ENCODE results near the gene INSYN2B. TPM values are rescaled to one million over a fixed set of nuclear protein-coding genes. Genes with fewer than 3 reads are reported as not detected.

Gene INSYN2B
- total RNA-seq, 3 donors from 2014 or later (not counting 1 experiment from before 2014, with no cell fraction given): not detected

DNA sequence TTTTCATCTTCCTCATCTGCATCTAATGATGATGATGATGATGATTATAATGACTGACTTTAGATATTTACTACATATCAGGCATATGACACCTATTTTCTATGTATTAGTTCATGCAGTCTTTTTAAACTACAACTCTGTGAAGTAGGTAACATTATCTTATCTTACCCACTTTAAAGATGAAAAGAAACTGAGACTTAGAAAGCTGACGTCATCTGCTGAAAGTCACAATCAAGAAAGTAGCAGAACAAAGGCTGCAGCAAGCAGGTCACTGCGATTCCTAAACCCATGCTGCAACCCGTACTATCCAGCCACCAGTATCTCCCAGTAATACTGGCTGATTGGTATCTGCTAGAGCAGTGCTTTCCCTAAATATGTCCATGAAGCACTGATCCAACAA is 40.1 kb upstream of the INSYN2B start:
- intact Hi-C loops (cut with micrococcal nuclease): no loop called here
- H3K36me3 ChIP-seq (ENCODE audit: control insufficient read depth, insufficient read depth, low read length): peaks cover 71% of the 10 kb centered on the region
- 96% methylated on average over 3 of the region's 3 CpGs for WGBS (ENCODE audit: insufficient coverage)
- no peak overlapping the region for H3K4me3 ChIP-seq (ENCODE audit: low read length)
- peak overlapping the region in 1 of 2 donors; percentile 0 for H3K27ac Mint-ChIP-seq
- H3K36me3 Mint-ChIP-seq: peaks cover 17% of the 10 kb centered on the region
- H3K4me1 Mint-ChIP-seq: no peaks in the 10 kb centered on the region
- TF ChIP-seq, protein P1, sequence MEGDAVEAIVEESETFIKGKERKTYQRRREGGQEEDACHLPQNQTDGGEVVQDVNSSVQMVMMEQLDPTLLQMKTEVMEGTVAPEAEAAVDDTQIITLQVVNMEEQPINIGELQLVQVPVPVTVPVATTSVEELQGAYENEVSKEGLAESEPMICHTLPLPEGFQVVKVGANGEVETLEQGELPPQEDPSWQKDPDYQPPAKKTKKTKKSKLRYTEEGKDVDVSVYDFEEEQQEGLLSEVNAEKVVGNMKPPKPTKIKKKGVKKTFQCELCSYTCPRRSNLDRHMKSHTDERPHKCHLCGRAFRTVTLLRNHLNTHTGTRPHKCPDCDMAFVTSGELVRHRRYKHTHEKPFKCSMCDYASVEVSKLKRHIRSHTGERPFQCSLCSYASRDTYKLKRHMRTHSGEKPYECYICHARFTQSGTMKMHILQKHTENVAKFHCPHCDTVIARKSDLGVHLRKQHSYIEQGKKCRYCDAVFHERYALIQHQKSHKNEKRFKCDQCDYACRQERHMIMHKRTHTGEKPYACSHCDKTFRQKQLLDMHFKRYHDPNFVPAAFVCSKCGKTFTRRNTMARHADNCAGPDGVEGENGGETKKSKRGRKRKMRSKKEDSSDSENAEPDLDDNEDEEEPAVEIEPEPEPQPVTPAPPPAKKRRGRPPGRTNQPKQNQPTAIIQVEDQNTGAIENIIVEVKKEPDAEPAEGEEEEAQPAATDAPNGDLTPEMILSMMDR (IDR thresholded peaks at IDR 0.05): no peak
- DNase-seq (no peak), ATAC-seq (no peak)
- H3K4me3 Mint-ChIP-seq: no peak overlapping the region
- no peak overlapping the region for H3K27ac ChIP-seq (ENCODE audit: low read length)
- H3K9me3 Mint-ChIP-seq: no peaks in the 10 kb centered on the region
- no peaks in the 10 kb centered on the region for H3K27me3 ChIP-seq (ENCODE audit: control insufficient read depth, insufficient read depth, low read length)
- H3K27me3 Mint-ChIP-seq (ENCODE audit: low read depth in 2 of 2): no peaks in the 10 kb centered on the region
- no peaks in the 10 kb centered on the region for H3K9me3 ChIP-seq (ENCODE audit: control insufficient read depth, insufficient read depth, low read length)
- no peaks in the 10 kb centered on the region for H3K4me1 ChIP-seq (ENCODE audit: control insufficient read depth, insufficient read depth, low read length)

DNA sequence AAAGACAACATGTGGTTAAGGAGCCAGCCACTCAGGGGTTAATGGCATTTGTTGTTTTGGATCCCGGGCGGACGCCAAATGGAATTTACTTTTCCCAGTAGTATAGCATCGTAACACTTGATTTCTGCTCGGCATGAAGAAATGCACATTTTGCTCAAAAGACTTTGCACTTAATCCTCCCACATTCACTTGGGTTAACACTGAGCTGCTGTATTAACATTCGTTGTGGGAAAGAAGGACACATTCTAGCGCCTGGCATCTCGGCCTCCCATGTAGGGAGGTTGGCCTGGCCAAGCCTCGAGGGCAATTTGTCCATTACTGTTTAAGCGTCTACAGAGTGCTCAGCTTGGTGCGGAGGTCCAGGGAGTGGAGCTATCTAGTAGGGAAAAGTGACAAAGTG is 32.3 kb upstream of the INSYN2B start:
- H3K36me3 Mint-ChIP-seq: peaks cover 8% of the 10 kb centered on the region
- H3K4me1 Mint-ChIP-seq: peaks cover 0 to 4% of the 10 kb centered on the region in 2 donors
- DNase-seq: no peak
- Histone ChIP-seq H3K4me3 (ENCODE audit: low read length) (no peak overlapping the region), H3K9me3 (ENCODE audit: control insufficient read depth, insufficient read depth, low read length) (no peaks in the 10 kb centered on the region), H3K27ac (ENCODE audit: low read length) (no peak overlapping the region), H3K4me1 (ENCODE audit: control insufficient read depth, insufficient read depth, low read length) (no peaks in the 10 kb centered on the region), H3K27me3 (ENCODE audit: control insufficient read depth, insufficient read depth, low read length) (no peaks in the 10 kb centered on the region), H3K36me3 (ENCODE audit: control insufficient read depth, insufficient read depth, low read length) (peaks cover 52% of the 10 kb centered on the region)
- H3K4me3 Mint-ChIP-seq: no peak overlapping the region
- WGBS (ENCODE audit: insufficient coverage): 92% methylated on average over 11 of the region's 11 CpGs
- TF ChIP-seq, protein P1 (IDR thresholded peaks at IDR 0.05): no peak
- H3K27me3 Mint-ChIP-seq (ENCODE audit: low read depth in 2 of 2): no peaks in the 10 kb centered on the region
- no peaks in the 10 kb centered on the region for H3K9me3 Mint-ChIP-seq
- ATAC-seq: no peak
- intact Hi-C loops (cut with micrococcal nuclease): no loop called here
- no peak overlapping the region for H3K27ac Mint-ChIP-seq

DNA sequence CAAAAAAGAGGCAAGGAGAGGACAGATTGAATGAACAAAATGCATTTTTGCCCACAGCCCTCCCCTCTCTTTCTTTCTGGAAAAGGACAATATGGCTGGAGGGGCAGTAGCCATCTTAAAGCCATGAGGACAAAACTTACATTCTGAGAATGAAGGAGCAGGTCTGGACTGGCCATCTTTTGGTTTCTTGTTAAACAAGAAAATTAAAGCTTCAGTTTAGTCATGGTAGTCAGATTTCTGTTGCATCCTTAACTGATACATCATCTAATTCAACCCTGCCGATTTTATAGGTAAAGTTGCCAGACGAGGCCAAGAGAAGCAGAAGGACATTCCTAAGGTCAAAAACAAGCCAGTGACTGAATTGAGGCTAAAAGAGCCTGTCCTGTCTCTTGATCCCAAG is 31.5 kb upstream of the INSYN2B start:
- 100% methylated on average over 2 of the region's 2 CpGs for WGBS (ENCODE audit: insufficient coverage)
- DNase-seq (no peak), ATAC-seq (no peak)
- Histone ChIP-seq H3K27ac (ENCODE audit: low read length) (no peak overlapping the region), H3K27me3 (ENCODE audit: control insufficient read depth, insufficient read depth, low read length) (no peaks in the 10 kb centered on the region), H3K36me3 (ENCODE audit: control insufficient read depth, insufficient read depth, low read length) (peaks cover 45% of the 10 kb centered on the region), H3K9me3 (ENCODE audit: control insufficient read depth, insufficient read depth, low read length) (no peaks in the 10 kb centered on the region), H3K4me3 (ENCODE audit: low read length) (no peak overlapping the region), H3K4me1 (ENCODE audit: control insufficient read depth, insufficient read depth, low read length) (no peaks in the 10 kb centered on the region)
- no peaks in the 10 kb centered on the region for H3K27me3 Mint-ChIP-seq (ENCODE audit: low read depth in 2 of 2)
- peaks cover 8% of the 10 kb centered on the region for H3K36me3 Mint-ChIP-seq
- intact Hi-C loops (cut with micrococcal nuclease): no loop called here
- peaks cover 0 to 4% of the 10 kb centered on the region in 2 donors for H3K4me1 Mint-ChIP-seq
- H3K27ac Mint-ChIP-seq: no peak overlapping the region
- TF ChIP-seq, protein P1 (IDR thresholded peaks at IDR 0.05): no peak
- no peak overlapping the region for H3K4me3 Mint-ChIP-seq
- no peaks in the 10 kb centered on the region for H3K9me3 Mint-ChIP-seq

DNA sequence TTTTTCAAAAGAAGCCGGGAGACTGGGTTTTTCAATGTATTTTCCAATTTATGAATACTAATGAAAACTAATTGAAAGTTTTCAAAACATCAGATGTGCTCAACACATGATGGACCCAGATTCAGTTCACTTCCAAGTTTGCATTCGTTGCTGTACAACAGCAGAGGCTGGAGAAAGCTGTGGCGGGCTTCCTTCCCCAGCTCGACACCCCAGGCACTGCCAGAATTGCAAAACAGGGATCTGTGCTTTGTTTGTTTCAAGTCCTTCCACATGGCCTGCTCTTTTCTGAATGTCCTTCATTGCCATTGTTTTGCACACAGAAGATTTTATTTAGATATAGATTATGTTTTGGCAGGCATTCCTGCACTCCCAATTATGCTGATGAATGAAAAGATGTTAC is 30.3 kb upstream of the INSYN2B start:
- Histone ChIP-seq H3K27ac (ENCODE audit: low read length) (no peak overlapping the region), H3K9me3 (ENCODE audit: control insufficient read depth, insufficient read depth, low read length) (no peaks in the 10 kb centered on the region), H3K36me3 (ENCODE audit: control insufficient read depth, insufficient read depth, low read length) (peaks cover 43% of the 10 kb centered on the region), H3K4me1 (ENCODE audit: control insufficient read depth, insufficient read depth, low read length) (no peaks in the 10 kb centered on the region), H3K27me3 (ENCODE audit: control insufficient read depth, insufficient read depth, low read length) (no peaks in the 10 kb centered on the region), H3K4me3 (ENCODE audit: low read length) (no peak overlapping the region)
- Mint-ChIP-seq H3K9me3 (no peaks in the 10 kb centered on the region), H3K27ac (no peak overlapping the region), H3K4me3 (no peak overlapping the region), H3K4me1 (peaks cover 0 to 4% of the 10 kb centered on the region in 2 donors), H3K36me3 (peaks cover 8% of the 10 kb centered on the region), H3K27me3 (ENCODE audit: low read depth in 2 of 2) (no peaks in the 10 kb centered on the region)
- intact Hi-C loops (cut with micrococcal nuclease): no loop called here
- WGBS (ENCODE audit: insufficient coverage): 100% methylated on average over 4 of the region's 4 CpGs
- TF ChIP-seq, protein P1 (IDR thresholded peaks at IDR 0.05): no peak
- DNase-seq (no peak), ATAC-seq (no peak)

Data from natural killer cell (primary cell).